WTC11 (cell line): Measurements from ENCODE around the gene TRMO. TPM values are rescaled to one million over a fixed set of nuclear protein-coding genes. Genes with fewer than 3 reads are reported as not detected.

Source experiments
- ATAC-seq: fragments of 200-7000 bp; cut with Tn5 transposase; 2 replicates; pipeline ENCODE4 v1.10.0; 2021; ENCODE audit warnings: mild to moderate bottlenecking, moderate library complexity
- CTCF ChIA-PET: fragments of 300-600 bp; sonication (Branson Sonifier 250); formaldehyde crosslinking; loops from one replicate; lab custom pipeline; 2021; ENCODE audit warnings: antibody characterized with exemption; lab: Charles Lee
- POLR2A ChIA-PET: fragments of 350-600 bp; sonication (Branson Sonifier 250); formaldehyde crosslinking; loops from one replicate; lab custom pipeline; 2021; ENCODE audit warnings: antibody characterized with exemption; lab: Charles Lee
- DNase-seq: peaks from one replicate; pipeline ENCODE4 v3.0.0; 2021; ENCODE audit warnings: low spot score
- H3K27ac Mint-ChIP-seq: 2 replicates; pipeline ENCODE4 v1.8.0; 2021; ENCODE audit warnings: mixed read lengths
- H3K27me3 Mint-ChIP-seq: 2 replicates; pipeline ENCODE4 v1.8.0; 2021; ENCODE audit warnings: low read depth, mild to moderate bottlenecking, moderate library complexity, mixed read lengths
- H3K36me3 Mint-ChIP-seq: 2 replicates; pipeline ENCODE4 v1.8.0; 2021; ENCODE audit warnings: mixed read lengths
- H3K4me1 Mint-ChIP-seq: 2 replicates; pipeline ENCODE4 v1.8.0; 2022; ENCODE audit warnings: mixed read lengths
- H3K4me3 Mint-ChIP-seq: 2 replicates; pipeline ENCODE4 v1.8.0; 2021; ENCODE audit warnings: mild to moderate bottlenecking, moderate library complexity, mixed read lengths
- H3K9me3 Mint-ChIP-seq: 2 replicates; pipeline ENCODE4 v1.8.0; 2021; ENCODE audit warnings: mixed read lengths
- ATF2 ChIP-seq: sonication (generic); formaldehyde crosslinking; IDR thresholded peaks from 2 replicates; pipeline ENCODE4 v1.8.1; 2022; ENCODE audit warnings: low read depth, missing genetic modification reagents, borderline replicate concordance
- ATF6 ChIP-seq: sonication (generic); formaldehyde crosslinking; IDR thresholded peaks from 2 replicates; pipeline ENCODE4 v1.8.1; 2023; ENCODE audit warnings: mild to moderate bottlenecking, missing genetic modification reagents
- CREB1 ChIP-seq: sonication (generic); formaldehyde crosslinking; IDR thresholded peaks from 2 replicates; pipeline ENCODE4 v1.8.0; 2023; ENCODE audit warnings: mild to moderate bottlenecking, missing genetic modification reagents
- ESRRA ChIP-seq: sonication (generic); formaldehyde crosslinking; IDR thresholded peaks from 2 replicates; pipeline ENCODE4 v1.8.1; 2022; ENCODE audit warnings: mild to moderate bottlenecking, missing genetic modification reagents, borderline replicate concordance
- FOXP1 ChIP-seq: sonication (generic); formaldehyde crosslinking; IDR thresholded peaks from 2 replicates; pipeline ENCODE4 v1.8.0; 2022; ENCODE audit warnings: missing genetic modification reagents, mild to moderate bottlenecking, moderate library complexity, borderline replicate concordance
- GABPB1 ChIP-seq: sonication (generic); formaldehyde crosslinking; IDR thresholded peaks from 2 replicates; pipeline ENCODE4 v1.8.1; 2023; ENCODE audit warnings: mild to moderate bottlenecking, missing genetic modification reagents
- HMGXB4 ChIP-seq: sonication (generic); formaldehyde crosslinking; IDR thresholded peaks from 2 replicates; pipeline ENCODE4 v1.8.1; 2023; ENCODE audit warnings: mild to moderate bottlenecking, moderate library complexity, missing genetic modification reagents
- IRF2 ChIP-seq: sonication (generic); formaldehyde crosslinking; IDR thresholded peaks from 2 replicates; pipeline ENCODE4 v1.8.0; 2022; ENCODE audit warnings: low read depth, missing genetic modification reagents, borderline replicate concordance
- JUN ChIP-seq: sonication (generic); formaldehyde crosslinking; IDR thresholded peaks from 2 replicates; pipeline ENCODE4 v1.8.0; 2023; ENCODE audit warnings: mild to moderate bottlenecking, missing genetic modification reagents
- MAX ChIP-seq: sonication (generic); formaldehyde crosslinking; IDR thresholded peaks from 2 replicates; pipeline ENCODE4 v1.8.0; 2022; ENCODE audit warnings: mild to moderate bottlenecking, missing genetic modification reagents
- NFYB ChIP-seq: sonication (generic); formaldehyde crosslinking; conservative IDR thresholded peaks from 2 replicates; pipeline ENCODE4 v1.8.0; 2022; ENCODE audit warnings: low read depth, missing genetic modification reagents
- NR3C1 ChIP-seq: sonication (generic); formaldehyde crosslinking; conservative IDR thresholded peaks from 2 replicates; pipeline ENCODE4 v1.8.1; 2023; ENCODE audit warnings: low read depth, mild to moderate bottlenecking, missing genetic modification reagents
- PRDM15 ChIP-seq: sonication (generic); formaldehyde crosslinking; IDR thresholded peaks from 2 replicates; pipeline ENCODE4 v1.8.0; 2022; ENCODE audit warnings: missing genetic modification reagents
- SMAD4 ChIP-seq: sonication (generic); formaldehyde crosslinking; IDR thresholded peaks from 2 replicates; pipeline ENCODE4 v1.8.0; 2022; ENCODE audit warnings: mild to moderate bottlenecking, missing genetic modification reagents
- STAT6 ChIP-seq: sonication (generic); formaldehyde crosslinking; conservative IDR thresholded peaks from 2 replicates; pipeline ENCODE4 v1.8.1; 2023; ENCODE audit warnings: mild to moderate bottlenecking, low read depth, missing genetic modification reagents, moderate library complexity
- TCF7 ChIP-seq: sonication (generic); formaldehyde crosslinking; IDR thresholded peaks from 2 replicates; pipeline ENCODE4 v1.8.0; 2022; ENCODE audit warnings: mild to moderate bottlenecking, low read depth, missing genetic modification reagents, moderate library complexity
- TEAD1 ChIP-seq: sonication (generic); formaldehyde crosslinking; IDR thresholded peaks from 2 replicates; pipeline ENCODE4 v1.8.0; 2022; ENCODE audit warnings: mild to moderate bottlenecking, missing genetic modification reagents
- TEAD4 ChIP-seq: sonication (generic); formaldehyde crosslinking; IDR thresholded peaks from 2 replicates; pipeline ENCODE4 v1.8.0; 2022; ENCODE audit warnings: mild to moderate bottlenecking, missing genetic modification reagents
- TP53 ChIP-seq: sonication (generic); formaldehyde crosslinking; IDR thresholded peaks from 2 replicates; pipeline ENCODE4 v1.8.1; 2023; ENCODE audit warnings: mild to moderate bottlenecking, missing genetic modification reagents
- ZBTB21 ChIP-seq: sonication (generic); formaldehyde crosslinking; IDR thresholded peaks from 2 replicates; pipeline ENCODE4 v1.8.1; 2023; ENCODE audit warnings: mild to moderate bottlenecking, missing genetic modification reagents, borderline replicate concordance
- ZNF121 ChIP-seq: sonication (generic); formaldehyde crosslinking; IDR thresholded peaks from 2 replicates; pipeline ENCODE4 v1.8.0; 2023; ENCODE audit warnings: missing genetic modification reagents
- ZNF423 ChIP-seq: fragments of 250-450 bp; sonication (Bioruptor Pico); IDR thresholded peaks from 2 replicates; pipeline ENCODE4 v2.1.2; 2022; ENCODE audit warnings: mild to moderate bottlenecking, moderate library complexity
- ZNF671 ChIP-seq: fragments of 250-450 bp; sonication (Bioruptor Pico); IDR thresholded peaks from 2 replicates; pipeline ENCODE4 v1.8.0; 2021; ENCODE audit warnings: mild to moderate bottlenecking
- total RNA-seq: library from RNA; stranded (reverse); gene quantifications from 3 replicates; pipeline ENCODE4 v1.2.3, GENCODE V29; 2021

Gene TRMO
- total RNA-seq, 1 experiment from 2014 or later: 4.6 TPM

- Mint-ChIP-seq H3K9me3 (peaks cover 13% of the 10 kb centered on the region), H3K4me1 (peaks cover 7% of the 10 kb centered on the region), H3K27ac (no peak overlapping the region), H3K36me3 (no peaks in the 10 kb centered on the region), H3K27me3 (peaks cover 4% of the 10 kb centered on the region), H3K4me3 (no peak overlapping the region)
- no peak for DNase-seq
- no peak for TF ChIP-seq ZNF423 (CRISPR knock-in tag)
- no peak for TF ChIP-seq HMGXB4 (CRISPR knock-in tag)
- TF ChIP-seq IRF2 (CRISPR knock-in tag): no peak
- TF ChIP-seq JUN (CRISPR knock-in tag): no peak
- no peak for TF ChIP-seq CREB1
- no peak for TF ChIP-seq NFYB (CRISPR knock-in tag)
- no peak for TF ChIP-seq MAX (CRISPR knock-in tag)
- no peak for TF ChIP-seq ATF6 (CRISPR knock-in tag)
- TF ChIP-seq ESRRA: no peak
- no peak for TF ChIP-seq ZNF671 (CRISPR knock-in tag)
- TF ChIP-seq PRDM15 (CRISPR knock-in tag): no peak
- no peak for TF ChIP-seq ZNF121 (CRISPR knock-in tag)
- TF ChIP-seq TCF7 (CRISPR knock-in tag): no peak
- TF ChIP-seq TP53: no peak
- TF ChIP-seq TEAD1 (CRISPR knock-in tag): no peak
- TF ChIP-seq NR3C1 (CRISPR knock-in tag): no peak
- no peak for TF ChIP-seq ZBTB21 (CRISPR knock-in tag)
- no peak for TF ChIP-seq GABPB1
- POLR2A ChIA-PET: no interaction called here
- no peak for ATAC-seq
- CTCF ChIA-PET: interaction anchor here (1.1 to 2.5 kb wide), 3 partner anchors 15 to 160 kb away, joined by 3 to 10 read pairs (median 9); no protein-coding TSS in a partner anchor
Observed at GRCh38 chr9:97874624-97875023, 47.7 kb downstream of the TRMO start.

- Mint-ChIP-seq H3K4me1 (peaks cover 12% of the 10 kb centered on the region), H3K4me3 (no peak overlapping the region), H3K27ac (no peak overlapping the region), H3K9me3 (peaks cover 13% of the 10 kb centered on the region), H3K36me3 (no peaks in the 10 kb centered on the region), H3K27me3 (peaks cover 4% of the 10 kb centered on the region)
- POLR2A ChIA-PET: no interaction called here
- CTCF ChIA-PET: interaction anchor here (0.7 to 2.5 kb wide), 5 partner anchors 16 to 161 kb away, joined by 3 to 10 read pairs (median 4); no protein-coding TSS in a partner anchor
- ATAC-seq: no peak
- no peak for DNase-seq
- TF ChIP-seq ATF2 (CRISPR knock-in tag) (no peak), FOXP1 (CRISPR knock-in tag) (no peak), ZBTB21 (CRISPR knock-in tag) (no peak), SMAD4 (CRISPR knock-in tag) (no peak), STAT6 (no peak), TEAD4 (CRISPR knock-in tag) (no peak)
Observed at GRCh38 chr9:97873882-97874281, 48.4 kb downstream of the TRMO start.
